T-helper 9 cell (primary cell): ENCODE data around the gene C1QTNF3.

Experiments
- DNase-seq: peaks from one replicate; pipeline ENCODE4 v3.0.0-alpha.2; 2020

The C1QTNF3 gene

DNA sequence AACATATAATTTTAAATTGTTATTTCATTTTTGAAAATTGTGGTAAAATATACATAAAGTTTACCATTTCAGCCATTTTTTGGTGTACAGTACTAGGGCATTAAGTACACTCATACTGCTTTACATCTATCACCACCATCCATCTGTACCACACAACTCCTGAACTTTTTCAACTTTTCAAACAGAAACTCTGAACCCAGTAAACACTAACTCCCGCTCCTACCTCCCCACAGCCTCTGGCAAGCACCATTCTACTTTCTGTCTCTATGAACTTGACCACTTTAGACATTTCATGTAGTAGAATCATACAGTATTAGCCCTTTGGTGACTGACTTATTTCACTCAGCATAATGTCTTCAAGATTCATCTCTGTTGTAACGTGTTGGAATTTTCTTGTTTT lies 50.1 kb downstream of the C1QTNF3 start:
- no peak for DNase-seq

DNA sequence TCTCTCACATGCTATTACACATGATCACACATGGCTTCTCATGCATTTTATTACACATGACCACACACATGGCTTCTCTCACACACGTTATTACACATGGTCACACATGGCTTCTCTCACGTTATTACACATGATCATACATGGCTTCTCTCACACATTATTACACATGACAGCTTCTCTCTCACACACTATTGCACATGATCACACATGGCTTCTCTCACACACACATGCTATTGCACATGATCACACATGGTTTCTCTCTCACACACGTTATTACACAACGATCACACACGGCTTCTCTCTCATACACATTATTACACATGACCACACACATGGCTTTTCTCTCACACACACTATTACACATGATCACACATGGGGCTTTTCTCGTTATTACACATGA lies 57.6 kb downstream of the C1QTNF3 start:
- DNase-seq, result no peak

DNA sequence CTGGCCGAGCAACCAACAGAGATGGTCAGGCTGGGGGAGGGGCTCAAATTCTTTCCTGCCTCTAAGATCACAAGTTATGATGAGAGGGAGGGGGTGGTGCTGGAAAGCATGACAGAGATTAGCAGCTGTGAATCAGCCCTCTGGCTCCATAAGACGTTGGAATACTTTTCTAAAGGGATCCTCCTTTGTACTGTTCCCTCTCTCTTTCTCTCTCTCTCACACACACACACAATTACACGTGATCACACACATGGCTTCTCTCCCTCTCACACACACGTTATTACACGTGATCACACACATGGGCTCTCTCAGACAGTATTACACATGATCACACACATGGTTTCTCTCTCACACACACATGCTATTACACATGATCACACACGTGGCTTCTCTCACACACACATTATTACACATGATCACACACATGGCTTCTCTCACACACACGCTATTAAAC lies 58.3 kb downstream of the C1QTNF3 start, which contains the start of gene SLC45A2:
Gene SLC45A2, minus strand, starts transcription at position 23 of the 454 bp plus-strand sequence. CDS start 110 bp downstream, outside the sequence.
- DNase-seq, result no peak

- no peak for DNase-seq
These were observed 58.8 kb downstream of the C1QTNF3 start for GRCh38 chr5:33984178-33984577.

DNA sequence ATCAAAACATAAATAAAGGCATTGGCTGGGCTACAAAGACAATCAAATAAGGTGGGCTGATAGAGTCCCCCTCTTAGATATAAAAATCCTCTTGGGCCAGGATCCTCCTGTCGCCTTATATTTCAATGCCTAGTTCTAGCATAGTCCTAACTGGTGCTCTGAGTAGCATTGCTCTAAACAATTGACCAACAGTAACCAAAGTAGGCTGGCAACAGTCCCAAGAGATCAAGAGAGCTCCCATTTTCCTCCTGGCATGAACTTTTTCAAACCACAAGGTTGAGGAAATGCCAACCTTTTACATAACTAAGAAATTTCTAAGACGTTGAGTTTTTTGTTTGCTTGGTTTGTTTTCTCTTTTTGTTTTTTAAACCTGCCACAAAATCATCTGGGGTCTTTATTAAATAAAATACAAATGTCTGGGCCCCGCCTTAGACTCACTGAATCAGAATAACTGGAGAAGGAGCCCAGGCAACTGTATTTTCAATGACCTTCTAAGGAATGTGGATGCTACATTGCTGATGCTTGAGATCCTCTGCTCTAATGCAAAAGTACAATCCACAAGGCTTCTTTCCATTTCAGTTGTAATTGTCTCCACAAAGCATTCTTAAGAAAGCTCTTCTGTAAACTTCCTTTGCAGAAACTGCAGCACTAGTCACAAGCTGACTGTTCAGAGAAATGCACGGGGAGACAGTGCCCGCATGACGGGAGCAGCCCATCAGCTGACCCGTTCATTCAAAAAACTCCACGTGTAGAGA lies 61.4 kb downstream of the C1QTNF3 start:
- DNase-seq, result no peak

- DNase-seq, result no peak
These were observed 63.0 kb downstream of the C1QTNF3 start for GRCh38 chr5:33980030-33980429.

- no peak for DNase-seq
These were observed 64.7 kb downstream of the C1QTNF3 start for GRCh38 chr5:33978306-33978705.

GRCh38 chr5:33976307-33976706 lies 66.7 kb downstream of the C1QTNF3 start:
- DNase-seq, result no peak

DNA sequence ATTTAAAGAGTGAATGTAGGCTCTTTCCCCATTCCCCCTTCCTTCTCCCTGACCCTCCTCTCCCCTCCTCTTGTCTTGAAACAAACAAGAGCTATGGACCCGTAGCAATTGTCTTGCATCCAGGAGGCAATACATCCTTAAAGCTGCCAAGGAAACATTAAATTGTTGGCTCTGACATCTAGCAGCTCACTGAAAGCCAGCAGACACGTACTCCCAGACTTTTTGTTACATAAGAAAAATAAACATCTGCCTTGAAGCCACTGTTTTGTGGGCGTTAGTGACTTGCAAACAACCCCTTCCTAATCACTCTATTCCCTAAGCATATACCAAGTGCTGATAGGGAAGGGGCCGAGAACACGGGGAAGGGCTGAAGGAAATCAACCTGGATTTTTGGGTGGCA lies 67.2 kb downstream of the C1QTNF3 start:
- DNase-seq, result no peak

GRCh38 chr5:33973271-33973670 lies 69.7 kb downstream of the C1QTNF3 start:
- no peak for DNase-seq

DNA sequence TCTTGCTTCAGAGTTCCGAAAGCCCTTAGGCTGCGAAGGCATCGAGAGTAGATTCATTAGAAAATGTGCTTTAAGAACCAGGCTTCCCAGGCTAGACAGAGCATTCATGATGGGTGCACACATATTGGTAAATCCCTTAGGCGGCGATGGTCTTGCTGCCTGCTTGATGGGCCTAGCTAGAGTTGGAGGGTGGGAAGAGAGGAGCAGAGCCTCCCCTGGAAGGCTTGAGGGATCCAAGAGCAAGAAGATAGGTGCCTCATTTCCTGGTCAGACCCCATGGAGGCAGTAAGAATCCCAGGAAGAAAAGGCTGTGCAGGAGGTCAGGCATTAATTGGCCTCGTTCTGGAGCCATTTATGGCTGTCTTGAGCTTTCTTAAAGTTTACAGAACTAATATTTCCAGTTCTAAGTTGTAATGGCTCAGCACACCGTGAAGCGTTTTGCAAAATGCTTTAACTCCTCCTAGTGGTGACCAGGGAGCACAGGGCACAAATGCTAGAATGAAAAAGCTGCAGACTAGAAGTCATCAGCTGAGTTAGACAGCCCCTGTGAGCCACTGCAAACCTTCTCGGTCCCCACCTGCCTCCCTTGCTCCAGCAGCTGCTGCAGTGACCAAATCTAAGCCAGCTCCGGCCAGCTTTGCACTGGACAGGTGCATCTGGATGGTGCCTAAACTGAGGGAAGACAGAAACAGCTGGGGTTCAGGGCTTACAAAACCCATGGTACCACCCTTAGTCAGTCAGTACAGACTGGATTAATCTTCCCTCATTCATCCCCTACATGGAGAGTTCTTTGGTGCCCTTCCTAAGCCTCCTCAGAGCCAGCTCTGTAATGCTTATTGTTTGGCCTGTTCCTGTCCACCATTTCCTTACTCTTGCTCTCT lies 73.2 kb downstream of the C1QTNF3 start:
- DNase-seq, result no peak

- no peak for DNase-seq
These were observed 74.6 kb downstream of the C1QTNF3 start for GRCh38 chr5:33968211-33969005.
